Fibroblast of skin of back (primary cell): ENCODE results near the gene PHF2.

Experiments used
- DNase-seq: peaks from one replicate; pipeline ENCODE4 v3.0.0-alpha.2; 2013

PHF2 gene

DNA sequence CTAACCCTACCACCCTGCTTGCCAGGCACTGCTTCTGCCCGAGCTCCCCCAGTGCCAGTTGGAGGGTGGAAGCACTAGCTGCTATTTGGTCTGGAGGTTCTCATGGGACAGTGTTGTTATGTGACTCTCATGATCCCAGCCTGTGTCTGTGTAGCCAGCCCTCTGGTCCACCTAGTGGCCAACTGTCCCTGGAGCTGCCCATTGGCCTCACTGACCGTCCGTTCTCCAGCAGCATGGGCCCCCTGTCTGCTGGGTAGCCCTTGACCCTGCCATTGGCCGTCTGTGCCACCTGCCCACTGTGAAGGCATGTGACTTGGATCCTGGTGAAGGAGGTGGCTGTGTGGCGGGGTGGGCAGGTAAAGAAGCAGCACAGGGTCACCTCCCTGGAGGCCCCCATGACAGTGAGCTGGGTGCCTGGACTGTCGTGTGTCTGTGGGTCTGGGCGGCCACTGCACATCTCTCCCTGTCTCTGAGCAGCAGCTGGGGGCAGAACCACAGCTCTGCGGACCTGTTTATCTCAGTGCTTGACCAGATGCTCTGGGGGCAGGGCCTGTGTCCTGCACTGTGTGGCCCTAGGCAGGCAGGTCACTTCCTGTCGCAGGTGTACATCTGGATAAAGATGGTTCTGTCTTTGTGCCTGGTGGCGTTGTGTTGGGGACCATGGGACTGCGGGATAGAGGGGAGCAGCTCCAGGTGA is 11.4 kb downstream of the PHF2 start:
- DNase-seq = no peak

DNA sequence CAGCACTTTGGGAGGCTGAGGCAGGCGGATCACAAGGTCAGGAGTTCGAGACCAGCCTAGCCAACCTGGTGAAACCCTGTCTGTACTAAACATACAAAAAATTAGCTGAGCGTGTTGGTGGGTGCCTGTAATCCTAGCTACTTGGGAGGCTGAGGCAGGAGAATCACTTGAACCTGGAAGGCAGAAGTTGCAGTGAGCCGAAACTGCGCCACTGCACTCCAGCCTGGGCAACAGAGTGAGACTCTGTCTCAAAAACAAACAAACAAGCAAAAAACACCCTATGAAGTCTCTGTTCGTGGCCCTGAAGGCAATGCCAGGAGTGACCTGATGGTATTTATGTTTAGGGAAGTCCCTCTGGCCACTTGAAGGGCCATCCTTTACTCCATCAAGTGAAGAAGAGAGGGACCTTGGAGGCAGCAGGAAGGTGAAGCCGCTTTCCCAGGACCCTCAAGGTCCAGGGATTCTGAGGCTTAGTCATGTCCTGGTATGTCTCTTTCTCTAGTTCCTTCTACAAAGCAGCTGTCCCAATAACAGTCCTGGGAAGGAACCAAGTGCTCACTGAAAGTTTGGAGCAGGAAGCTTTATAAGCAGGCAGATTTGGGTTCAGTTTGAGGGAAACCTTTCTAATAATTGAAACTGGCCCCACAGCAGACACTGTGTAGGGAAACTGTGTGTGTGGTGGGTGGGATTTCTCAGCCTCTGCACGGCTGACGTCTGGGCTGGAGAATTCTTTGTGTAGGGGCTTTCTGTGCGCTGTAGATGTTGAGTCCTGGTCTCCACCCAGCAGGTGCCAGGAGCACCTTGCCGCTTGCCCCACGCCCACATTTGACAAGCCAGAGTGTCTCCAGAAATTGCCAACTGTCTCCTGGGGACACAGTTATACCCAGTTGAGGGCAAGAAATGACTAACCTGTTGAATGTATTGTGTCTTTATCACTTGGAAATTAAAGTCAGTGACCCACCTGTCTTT is 12.5 kb downstream of the PHF2 start:
- DNase-seq = peak; percentile 37

DNA sequence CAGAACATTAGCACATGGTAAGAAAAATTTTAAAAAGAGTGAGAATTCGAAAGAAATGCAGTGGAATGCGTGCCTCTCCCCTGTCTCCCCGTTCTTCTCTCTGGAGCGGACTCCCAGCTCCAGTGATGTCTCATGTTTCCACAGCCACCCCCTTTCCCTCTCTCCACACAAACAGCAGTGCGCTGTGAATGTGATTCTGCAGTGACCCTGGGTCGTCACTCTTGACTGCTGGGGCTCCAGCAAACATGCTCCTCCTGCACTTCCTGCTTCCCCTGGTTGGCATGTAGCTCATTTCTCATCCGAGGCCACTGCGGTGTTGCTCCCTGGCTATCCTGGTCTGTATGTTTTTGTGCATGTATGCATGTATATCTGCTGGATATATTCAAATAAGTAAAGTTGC is 13.3 kb downstream of the PHF2 start:
- DNase-seq = peak; percentile 50

DNA sequence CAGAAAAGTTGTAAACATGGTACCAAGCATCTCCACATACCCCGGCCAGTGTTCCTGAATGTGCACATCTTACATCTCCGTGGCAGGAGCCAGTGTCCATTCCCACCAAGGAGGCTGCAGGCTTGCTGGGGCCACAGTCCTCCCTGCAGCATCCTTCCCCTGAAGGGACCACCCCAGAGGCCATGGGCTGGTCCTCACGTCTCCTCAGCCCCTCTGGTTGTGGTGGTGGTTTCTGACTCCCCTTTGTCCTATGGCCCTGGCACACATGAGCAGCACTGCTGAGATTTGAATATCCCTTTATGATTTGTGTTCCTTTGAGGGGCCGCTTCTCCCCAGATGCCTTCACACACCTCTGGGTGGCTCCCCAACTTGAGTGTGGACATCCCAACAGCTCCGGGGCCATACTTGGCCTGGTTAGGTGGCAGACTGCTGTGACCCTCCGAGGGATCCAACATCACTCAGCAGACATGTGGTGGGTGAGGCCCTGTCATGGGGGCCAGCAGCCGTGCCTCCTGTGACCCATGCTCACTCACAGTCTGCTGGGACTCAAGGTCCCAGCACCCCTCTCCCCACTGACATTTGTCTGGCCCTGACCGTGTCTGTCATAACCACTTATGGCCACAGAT is 14.3 kb downstream of the PHF2 start:
- no peak for DNase-seq

DNA sequence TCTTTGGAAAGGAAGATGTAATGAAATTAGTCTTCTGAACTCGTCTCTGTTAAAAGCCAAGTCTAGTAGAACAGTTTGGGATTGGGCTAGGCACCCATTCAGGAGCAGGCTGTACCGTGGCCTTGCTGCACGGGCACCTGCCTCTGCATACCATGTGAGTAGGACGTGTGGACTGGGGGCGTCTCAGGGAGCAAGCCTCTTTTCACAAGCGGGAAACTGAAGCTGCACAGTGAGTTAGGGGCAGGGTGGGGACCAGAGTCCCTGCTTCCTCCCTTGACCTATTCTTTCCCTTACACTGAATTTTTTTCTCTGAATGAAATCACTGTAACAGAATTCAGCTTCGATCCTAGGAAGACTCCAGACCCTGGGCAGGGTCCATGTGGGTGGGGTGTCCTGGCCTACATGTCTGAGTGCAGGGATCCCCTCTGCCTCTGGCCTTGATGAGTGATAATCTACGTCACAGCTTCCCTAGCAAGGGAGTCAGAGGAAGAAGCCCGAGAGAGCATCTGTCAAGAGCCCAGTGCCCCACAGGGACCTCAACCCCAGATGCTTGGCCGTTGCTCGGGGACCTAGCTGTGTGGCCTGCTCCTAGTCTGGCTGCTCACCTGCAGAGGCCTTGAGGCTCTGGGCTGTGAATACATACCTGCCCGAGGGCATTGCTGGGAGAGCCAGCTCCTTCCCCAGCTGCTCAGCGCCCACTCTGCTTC is 15.1 kb downstream of the PHF2 start:
- no peak for DNase-seq

DNA sequence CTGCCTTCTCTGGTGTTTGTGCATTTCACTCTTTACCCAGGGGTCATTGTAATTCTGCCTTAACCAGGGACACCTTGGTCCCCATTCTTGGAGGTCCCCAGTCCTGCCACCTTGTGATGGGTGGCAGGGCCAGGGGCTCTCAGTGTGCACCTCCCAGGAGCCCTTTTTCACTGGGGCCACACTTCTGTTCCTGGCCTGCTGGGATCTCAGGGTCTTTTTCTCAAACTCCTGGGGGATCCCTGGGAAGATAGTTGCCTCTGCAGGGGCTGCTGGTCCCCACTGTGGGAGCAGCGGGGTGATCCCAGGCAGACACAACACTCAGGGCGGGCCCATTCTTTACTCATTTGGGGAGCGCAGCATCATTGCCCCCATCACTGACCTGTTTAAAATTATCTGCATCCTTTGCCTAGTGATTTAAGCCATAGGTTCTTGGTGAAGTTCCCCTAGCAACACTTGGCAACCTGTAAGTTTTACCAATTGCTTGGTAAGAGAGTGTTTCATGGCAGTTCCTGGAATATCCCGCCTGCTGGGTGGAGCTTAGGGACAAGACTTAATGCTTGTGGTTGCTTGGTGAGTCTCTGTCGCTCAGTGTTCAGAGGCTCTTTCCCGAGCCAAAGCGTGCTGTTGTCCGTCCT is 15.7 kb downstream of the PHF2 start:
- DNase-seq = no peak

DNA sequence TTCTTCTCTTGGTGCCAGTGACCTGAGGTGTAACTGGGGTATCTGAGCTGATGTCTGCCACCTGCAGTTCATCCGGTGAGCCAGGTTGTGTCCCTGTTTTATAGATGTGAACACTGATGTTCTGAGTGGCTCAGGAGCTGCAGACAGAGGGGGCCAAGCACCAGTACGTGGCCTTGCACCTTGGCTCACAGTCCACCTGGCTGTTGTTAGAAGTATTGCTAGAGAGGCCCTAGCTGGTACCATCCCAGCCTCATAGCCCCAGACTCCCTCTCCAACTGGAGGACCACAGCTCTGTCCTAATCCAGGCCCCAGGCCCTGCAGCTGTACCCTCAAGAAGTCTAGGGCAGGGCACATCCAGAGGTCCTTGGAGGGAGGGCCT is 16.2 kb downstream of the PHF2 start:
- no peak for DNase-seq

DNA sequence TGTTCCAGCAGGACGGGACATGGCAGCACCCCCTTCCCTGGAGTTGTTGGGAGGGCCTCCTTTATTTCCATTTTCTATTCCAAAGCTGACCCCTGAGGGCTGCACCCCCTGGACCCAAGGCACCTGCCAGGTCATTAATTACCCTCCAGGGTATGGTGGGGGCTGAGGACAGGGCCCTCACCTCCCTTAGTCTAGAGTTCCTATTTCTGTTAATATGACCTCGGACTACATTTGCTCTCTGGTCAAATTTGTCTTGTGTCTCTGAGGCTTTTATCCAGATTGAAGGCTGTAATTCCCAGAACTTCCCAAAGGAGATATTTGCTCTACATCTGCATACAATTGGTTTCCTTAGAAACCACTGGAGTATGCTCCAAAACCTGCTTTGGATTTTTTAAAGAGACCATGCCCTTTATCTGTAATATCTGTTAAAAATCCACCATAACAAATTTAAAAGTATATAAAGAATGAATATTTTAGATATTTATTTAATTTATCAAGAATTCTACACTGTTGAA is 16.8 kb downstream of the PHF2 start:
- DNase-seq = peak; percentile 13

DNA sequence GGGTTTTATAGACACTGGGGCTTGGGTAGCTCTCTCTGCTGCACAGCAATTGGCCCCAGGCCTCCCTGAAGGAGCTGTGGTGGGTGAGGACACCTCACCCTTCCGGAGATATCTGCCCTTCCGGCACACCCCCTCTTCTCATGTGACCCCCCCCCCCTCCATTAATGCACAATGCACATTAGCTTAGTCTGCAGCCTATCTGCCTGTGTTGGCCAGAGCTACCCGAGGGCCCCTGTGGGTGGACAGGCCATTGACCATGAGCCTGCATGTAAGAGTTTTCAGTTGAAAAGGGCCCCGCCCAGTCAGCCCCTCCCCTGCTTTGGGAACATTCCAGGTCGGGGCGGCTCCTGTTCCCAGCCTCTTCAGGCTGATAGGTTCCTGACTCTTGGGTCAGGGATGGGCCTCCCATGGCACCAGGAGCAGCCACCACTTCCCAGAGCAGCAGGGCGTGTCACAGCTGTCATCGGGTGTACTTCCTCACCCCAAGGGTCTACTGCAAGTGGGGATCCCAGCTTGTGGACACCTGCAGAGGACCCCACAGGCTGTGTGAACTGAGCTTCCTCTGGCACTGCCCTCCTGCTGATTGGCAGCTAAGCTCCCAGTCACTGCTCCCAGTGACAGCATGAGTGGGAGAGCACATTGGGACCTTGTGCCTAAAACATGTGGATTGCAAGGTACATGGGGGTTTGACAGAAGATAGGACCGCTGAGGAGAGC is 17.8 kb downstream of the PHF2 start:
- peak; percentile 7 for DNase-seq

DNA sequence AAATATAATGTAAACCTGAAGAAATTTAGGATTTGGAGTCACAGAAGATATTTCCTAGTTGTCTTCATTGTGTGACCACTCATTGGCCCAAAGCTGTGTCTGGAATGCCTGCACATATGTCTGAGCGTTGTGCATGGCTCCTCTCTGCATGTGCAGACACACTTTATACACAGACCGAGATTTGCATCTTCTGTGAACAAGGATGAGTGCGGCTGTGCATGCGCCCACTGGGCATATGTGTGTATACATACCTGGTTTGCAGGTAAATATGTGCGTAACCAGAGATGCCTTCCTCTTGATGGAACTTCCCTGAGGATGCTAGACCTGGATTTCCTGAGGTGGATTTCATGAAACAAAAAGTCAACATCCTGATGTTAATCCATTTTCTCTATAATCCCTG is 19.1 kb downstream of the PHF2 start:
- DNase-seq = no peak

DNA sequence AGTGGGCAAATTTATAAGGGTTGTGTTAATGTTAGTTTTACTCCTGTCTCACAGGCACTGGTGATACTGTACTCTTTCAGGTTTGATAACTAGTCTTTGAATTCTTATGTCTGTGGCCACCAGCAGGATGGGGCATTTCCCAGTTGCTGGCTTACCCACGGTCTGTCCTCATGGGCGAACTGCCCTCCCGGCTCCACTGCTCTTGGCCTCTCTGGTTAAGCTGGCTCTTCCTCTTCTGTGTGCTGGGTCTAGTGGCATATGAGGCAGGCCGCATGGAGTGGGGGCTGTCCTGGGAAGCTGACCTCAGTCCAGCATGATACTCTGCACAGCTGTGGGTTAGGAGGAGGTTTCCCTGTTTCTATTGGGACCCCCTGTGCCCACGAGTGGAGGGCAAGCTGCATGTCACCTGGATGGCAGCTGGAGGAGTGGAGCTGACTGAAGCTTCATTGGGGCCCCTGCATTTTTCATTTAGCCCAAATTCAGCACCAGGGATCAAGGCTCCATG is 19.5 kb downstream of the PHF2 start:
- DNase-seq = no peak

DNA sequence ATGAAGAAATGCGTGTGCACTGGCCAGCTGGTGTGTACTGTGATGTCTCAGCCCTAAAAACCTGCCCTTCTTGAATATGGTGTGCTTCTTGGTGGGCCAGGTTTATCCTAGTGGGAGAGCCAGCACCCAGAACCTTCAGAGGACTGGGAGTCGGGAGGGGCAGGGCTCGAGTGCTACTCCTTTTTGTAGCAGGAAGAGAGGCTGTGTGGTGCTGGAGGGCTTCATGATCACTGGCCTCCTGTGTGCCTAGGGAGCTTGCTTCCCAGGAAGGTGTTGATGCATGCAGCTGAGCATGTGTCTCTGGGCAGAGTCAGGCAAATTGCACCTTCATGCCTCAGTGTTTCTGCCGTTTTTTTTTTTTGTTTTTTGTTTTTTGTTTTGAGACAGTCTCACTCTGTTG is 20.0 kb downstream of the PHF2 start:
- DNase-seq = no peak

DNA sequence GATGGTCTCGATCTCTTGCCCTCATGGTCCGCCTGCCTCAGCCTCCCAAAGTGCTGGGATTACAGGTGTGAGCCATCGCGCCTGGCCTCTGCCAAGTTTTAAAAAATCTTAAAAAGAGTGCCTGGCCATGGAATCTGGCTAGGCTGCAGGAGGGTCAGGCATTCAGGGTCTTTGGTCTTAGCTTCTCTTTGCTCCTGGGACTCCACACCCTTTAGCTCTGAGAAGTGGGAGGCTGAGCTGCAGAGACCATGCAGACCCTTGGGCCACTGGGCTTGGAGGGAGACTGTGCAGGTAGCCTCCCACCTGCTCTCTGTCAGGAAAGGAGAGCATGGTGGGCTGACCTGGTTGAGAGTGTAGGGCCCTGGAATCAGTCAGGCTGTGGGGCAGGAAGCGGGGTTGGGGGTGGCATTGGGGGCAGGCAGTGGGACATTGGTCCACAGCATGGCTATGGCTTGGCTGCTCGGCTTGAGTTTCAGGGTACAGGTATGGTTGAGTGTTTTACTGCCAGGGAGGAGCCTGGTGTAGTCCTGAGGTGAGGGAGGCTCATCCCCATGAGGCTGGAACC is 20.8 kb downstream of the PHF2 start:
- no peak for DNase-seq

DNA sequence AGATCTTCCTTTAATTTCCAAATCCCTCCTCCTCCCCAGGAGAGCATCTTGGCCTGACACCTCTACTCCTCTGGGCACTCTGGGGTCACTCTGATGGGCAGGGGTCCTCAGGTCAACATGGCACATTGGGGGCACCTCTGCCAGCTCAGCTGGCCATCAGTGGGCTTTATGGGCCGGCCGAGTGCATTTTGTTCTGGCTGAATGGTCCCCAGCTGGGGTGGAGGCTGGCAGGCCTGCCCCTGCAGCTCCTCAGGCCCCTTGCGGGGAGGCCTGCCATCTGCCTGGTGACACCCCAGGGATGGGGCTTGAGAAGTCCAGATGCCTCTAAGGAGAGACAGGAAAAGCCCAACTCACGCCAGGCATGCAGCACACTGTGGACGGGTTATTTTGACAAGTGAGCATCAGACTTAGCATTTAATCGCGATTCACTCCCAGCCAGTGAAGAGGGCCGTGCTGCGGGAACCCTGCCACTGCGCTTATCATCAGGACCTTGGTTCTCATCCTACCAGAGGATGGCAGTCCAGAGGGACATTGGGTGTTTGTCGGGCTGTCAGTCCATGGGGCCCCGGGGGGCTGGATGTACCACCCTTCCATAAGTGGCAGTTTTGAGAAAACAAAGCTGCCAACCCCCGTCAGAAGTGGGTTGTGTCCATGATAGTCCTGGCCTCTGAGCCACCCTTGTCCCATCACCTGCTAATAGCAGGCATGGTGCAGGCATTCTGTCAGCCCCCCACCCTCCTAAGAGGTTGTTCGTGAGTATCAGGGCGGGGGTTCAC is 21.7 kb downstream of the PHF2 start:
- DNase-seq = peak; percentile 10

DNA sequence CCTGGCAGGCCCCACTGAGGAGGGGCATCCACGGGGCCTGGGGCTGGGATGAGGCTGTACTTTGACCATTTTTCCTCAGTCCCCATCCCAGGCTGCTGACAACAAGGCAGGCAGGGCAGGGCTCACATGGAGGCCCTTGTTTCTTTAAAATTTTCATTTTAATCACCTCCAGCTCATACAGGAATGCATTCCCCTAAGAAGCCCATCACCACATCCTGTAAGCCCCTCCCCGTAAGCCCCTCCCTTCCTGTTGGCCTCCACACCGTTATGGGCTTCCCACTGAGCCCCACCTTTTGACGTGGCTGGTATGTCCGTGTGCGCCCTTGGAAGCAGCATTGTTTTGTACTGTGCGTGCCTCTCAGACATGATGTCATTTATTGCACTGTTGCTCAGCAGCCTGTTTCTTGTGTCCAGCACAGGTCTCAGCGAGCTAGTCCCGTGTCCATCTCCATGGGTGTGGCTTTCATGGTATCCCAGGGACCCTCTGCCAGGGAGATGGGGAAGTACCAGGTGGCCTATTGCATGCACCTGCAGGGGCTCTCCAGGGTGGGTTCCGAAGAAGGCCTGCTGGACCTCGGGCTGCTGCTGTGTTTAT is 22.4 kb downstream of the PHF2 start:
- peak; percentile 39 for DNase-seq

DNA sequence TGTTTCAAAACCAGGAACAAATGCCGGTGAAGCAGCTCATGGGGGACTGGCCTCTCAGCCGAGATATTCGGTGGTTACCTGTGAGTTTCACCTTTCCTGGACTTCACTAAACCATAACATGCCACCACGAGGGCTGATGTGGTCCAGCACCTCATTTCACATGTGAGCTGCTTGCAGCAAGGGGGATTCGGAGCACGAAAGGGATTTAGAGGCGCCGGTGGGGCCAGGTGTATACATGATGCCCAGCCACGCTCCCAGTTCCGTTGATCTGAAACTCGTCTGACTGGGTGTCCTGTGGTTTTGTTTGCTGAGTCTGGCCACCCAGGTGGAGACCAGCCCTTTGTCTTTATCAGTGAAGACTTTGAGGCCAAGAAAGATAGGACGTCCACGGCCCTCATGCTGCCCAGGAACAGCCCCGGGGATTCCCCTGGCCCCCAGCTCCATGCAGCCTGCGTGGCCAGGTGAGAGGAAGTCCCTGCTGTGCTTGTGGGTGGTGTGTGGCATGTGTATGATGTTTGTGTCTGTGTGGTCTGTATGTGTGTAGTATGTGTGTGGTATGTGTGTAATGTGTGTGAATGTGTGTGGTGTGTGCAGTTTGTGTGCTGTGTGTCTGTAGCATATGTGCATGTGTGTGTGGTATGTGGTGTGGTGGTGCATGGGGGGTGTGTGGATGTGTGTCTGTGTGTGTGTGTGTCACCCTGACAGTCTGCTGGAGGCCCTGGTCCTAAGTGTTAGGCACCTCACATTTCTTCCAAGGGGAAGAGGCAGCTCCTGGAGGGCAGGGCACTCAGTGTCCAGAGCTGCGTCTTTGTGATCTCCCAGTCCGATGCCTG is 23.4 kb downstream of the PHF2 start:
- DNase-seq = no peak

DNA sequence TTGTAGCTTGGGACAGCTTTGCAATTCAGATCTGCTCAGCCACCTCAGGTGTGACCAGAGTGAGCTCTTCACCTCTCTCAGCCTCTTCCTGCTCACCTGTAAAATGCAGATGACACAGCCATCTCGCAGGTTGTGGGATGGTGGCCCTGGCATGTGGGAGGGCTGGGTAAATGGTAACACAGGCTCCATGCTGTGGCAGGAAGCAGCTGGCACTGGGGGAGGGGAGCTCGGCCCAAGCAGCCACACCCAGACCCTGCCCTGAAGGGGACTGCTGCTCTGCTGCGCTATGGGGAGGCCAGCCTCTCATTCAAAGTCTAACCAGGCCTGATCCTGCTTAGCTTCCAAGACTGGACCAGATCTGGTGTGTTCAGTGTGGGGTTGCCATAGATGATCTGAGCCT is 24.1 kb downstream of the PHF2 start:
- DNase-seq = no peak

DNA sequence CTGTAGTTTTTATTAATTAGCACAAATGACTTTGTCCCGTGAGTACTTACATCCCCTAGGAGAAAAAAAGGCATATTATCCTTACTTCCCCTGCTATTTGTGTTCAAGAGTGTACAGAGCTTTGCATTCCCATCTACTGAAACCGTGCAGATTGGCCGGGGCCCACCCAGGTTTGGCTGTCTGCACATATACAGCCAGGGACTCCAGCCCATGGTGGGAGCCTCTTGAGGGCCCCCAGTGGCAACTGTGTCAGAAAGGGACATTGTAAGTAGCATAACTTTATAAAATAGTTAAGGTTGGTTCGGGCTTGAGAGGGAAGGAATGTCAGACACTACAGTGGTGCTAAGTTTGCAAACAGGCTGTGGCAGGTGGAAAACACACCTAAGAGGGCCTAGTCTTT is 24.7 kb downstream of the PHF2 start:
- DNase-seq = no peak

DNA sequence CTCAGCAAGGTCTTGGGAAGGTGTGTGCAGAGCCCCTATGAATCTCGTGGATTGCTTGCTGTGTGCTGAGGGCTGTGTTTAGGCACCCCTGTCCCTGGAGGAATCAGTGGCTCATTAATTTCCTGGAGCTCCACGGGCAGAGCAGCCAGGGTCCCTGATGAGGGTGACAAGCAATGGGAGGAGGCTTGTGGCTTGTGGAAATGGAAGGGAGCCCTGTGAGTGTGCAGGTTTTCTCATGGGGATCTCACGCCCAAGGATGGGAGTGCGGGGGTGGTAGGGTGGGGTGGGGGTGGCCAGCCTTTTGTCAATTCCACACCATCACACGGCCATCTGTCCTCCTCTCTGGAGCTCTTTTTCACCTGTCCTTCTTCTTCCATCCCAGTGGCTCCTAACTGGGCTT is 25.3 kb downstream of the PHF2 start:
- no peak for DNase-seq
